Stimulated activated CD4-positive, alpha-beta T cell treated with anti-CD3 and anti-CD28 coated beads, TNF-alpha, amount 100 ng/mL, for 4 hours (primary cell): ENCODE measurements around the gene IGFN1.
A peak's percentile ranks its signal among the peaks of the same experiment; 100 is the strongest.
"Not testable (repeated sequence)": the region's sequence is repeated elsewhere in the genome, so short reads cannot be mapped to it uniquely, and the experiment has no call there.

Experiments used
- DNase-seq, 3 experiments: peaks; one replicate each; pipeline ENCODE4 v3.0.0-alpha.2; 2020; ENCODE audit warnings: low read depth in 3 of 3

Gene IGFN1

DNA sequence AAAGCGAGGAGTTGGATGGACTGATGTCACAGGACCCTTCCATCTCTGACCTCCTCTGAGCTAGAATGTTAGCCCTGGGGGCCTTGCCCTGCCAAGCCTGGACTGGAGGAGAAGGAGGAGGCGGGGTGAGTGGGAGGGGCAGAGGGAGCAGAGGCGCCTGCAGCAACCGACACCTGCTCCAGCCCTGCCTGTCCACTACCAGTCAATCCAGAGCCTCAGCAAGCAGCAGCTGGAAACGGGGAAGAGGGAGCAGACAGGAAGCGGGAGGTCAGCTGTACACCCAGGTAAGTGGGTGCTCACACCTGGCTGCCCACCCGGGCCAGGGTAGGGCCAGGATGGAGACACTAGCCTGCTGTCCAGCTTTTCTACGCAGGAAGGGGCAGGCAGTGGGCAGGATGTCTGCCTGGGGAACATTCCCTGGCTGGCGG, at the start of gene IGFN1:
Gene IGFN1, plus strand, starts transcription at position 201 of the 428 bp plus-strand sequence. CDS start 2,470 bp downstream, outside the sequence.
- no peak for DNase-seq

DNA sequence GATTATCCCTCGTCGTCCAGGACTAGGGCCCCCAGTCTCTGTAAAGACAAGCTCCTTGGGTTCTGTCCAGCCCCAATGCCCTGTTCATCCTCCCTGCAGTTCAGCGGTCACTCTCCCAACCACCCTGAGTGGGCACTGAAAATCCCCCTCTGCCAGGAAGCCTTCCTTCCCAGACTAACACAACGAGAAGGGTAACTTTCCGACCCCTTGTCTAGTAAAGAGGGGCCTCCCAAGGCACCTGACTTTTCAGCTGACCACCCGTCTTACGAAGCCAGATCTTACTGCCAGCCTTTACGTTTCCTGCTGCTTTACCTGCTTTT, 49.7 kb upstream of the IGFN1 start:
- no peak for DNase-seq

DNA sequence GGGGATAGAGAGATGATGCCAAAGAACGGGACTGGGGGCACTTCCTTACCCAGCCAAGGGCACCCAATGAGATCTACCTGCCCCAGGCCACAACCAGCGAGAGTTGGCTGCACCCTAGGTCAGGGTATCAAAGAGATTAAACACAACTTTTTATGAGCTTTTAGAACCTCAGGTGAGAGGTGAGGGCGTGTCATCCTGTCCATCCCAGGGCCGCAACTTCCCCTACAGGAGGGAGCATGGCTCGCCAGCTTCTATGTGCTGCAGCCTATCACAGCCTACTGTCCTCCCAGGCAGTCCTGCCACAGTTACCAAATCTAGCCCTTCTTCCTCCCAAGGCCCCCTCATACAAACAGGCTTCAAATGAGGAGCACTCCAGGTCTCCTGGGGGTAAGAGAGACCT, 49.2 kb upstream of the IGFN1 start:
- no peak for DNase-seq

DNA sequence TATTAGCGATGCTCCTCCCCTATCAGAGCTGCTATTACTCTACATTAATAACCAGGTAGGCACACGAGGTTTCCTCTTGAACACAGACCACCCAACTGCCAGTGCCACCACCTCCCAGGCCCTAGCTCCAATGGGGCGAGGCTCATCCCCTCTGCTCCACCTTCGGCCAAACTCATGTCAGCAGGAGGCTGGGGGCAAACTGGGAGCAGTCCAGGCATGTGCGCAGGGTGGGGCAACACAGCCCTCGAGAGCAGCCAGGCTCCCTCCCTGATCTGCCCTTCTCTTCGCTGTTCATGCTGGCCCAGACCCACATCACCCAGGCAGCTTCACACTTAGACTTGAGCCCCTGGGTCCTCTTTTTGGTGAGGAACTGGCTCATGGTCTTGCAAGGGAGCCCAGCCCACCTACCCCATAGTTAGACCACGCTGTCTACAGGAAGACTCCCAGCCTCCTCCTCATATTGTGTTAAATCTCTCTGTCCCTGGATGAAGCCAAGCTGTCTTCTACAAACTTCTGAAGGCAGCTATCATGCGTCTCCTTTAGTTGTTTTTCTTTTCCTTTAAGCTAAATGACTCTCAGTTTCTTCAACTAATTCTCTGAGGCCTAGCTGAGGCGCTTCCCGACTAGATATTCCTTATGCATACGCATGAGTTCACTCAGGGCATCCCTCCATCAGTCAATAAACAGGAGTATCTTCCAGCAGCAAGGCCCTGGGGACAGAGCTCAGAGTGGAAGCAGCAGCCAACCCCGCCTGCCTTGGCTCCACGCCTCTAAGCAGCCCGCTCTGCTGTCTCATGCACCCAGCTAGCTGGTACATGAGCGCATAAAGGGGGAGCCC, 48.4 kb upstream of the IGFN1 start:
- DNase-seq, result no peak

DNA sequence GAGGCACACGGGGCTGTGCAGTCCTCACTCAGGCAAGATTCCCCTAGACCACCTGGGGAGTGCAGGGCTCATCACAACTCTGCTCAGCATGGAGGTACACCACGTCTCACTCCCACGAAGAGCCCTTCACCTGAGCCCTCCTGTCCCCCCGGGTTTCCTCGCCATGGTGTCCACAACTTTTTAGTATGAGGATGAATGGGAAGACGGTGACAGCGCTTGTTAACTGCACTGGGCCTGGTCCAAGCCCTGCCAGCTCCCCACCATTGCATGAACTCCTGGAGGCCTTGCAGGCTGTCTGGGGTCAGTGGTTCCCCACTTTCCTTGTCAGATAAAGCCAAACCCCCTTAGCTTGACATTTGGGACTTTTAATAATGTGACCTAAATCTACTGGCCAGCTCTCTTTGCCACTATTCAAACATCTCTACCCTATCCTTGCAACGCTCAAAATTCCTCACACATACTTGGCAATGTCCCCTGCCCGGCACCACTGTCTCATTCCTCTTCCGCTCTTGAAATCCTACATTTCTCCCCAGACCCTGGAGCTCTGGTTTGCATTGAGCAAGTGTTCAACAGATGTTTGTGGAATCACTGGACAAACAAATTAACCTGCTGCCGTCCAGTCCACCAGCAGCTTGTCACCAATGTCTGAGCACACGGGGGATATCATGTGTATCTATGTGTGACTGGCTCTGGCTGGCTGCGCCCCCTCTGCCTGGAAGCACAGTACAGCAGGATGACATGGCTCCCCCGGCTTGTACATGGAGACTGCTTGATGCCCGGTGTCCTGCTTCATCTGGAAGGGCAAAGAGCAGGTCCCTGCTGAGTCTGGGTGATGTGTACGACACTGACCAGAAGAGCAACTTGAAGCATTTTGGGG, 47.5 kb upstream of the IGFN1 start:
- DNase-seq, result no peak

DNA sequence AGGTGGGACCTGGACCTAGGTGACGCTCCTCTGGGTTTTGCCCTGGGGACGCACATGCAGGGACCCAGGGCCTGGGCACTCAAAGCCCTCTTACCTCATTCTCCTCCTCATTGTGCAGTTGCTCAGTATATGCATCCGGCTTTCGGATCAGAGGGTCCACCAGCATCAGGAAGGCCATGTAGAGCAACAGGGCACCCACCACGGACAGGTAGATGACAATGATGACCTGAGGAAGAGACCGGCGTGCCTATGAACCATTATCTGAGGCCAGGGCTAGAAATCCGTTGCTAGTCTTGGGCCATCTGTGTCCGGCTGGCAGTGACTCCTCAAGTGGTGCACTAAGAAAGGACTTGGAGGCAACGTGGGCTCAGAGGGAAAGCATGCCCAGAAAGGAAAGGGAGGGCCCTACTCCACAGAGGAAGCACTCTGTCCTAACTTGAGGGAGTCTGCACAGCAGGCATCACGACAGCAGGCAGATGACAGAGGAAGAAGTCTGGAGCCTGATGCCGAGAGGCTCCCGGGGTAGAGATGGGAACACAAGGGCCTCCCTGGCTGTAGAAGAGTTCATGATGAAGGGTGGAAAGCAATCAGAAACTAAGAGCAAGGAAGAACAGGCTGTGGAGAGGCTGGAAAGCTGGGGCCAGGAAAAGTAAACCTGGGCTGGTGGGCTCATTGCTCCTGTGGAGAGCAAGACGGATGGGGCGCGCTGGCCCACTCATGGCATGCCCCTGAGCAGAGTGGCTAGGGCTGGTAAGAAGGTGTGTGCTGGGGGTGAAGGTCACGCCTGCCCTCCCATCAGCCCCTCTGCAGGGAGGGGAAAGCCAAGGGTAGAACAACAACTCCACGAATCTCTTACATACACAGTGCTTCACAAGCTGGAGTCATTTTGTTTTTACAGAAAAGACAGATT, 46.6 kb upstream of the IGFN1 start:
- no peak for DNase-seq

DNA sequence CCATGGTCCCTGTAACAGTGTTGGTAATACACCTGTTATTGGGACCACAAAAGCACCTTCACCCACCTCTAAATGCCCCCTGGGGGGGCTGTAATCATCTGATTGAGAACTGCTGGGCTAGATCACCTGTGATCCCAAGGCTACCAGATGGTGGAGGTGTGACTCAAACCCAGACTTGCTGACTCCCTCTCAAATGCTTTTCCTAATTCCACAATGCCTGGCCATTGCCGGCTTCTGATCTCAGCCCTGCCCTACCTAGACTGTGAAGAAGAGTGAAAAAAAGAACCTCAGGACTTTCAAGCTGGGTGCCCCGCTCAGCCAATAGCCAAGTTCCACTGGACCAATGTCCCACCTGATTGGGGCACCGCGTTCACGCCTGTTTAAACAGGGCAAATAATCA, 45.9 kb upstream of the IGFN1 start:
- no peak for DNase-seq

DNA sequence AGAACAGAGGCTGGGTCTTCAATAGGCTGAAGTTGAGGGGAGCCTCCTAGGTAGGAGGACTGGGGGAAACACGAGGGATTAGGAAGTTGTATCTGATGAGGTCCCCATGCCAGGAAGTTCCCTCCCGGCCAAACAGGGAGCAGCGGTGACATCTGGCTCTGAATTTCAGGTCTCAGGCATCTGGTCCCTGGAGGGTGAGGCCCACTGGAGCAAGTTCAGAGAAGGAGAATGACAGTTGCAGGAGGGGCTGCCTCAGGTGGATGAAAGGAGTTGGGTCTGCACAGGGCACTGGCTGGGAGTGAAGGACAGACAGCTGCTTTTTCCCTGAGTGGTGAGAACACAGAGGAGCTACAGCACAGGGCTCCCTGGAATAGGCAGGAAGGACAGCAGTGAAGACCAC, 45.5 kb upstream of the IGFN1 start:
- no peak for DNase-seq

DNA sequence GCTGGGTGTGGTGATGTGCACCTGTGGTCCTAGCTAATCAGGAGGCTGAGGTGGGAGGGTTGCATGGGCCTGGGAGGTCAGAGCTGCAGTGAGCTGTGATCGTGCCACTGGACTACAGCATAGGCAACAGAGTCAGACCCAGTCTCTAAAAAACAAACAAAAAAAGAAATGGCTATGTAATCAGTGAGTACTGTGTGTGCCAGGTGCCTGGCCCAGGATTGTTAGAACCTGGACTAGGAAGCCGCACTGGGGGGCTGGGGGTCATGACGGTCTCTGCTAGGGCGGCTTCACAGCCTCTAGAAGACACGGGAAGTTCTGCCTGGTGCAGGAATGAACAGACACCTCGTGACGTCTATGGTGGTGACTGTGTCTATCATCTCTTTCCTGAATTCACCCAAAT, 44.8 kb upstream of the IGFN1 start:
- DNase-seq, result no peak

DNA sequence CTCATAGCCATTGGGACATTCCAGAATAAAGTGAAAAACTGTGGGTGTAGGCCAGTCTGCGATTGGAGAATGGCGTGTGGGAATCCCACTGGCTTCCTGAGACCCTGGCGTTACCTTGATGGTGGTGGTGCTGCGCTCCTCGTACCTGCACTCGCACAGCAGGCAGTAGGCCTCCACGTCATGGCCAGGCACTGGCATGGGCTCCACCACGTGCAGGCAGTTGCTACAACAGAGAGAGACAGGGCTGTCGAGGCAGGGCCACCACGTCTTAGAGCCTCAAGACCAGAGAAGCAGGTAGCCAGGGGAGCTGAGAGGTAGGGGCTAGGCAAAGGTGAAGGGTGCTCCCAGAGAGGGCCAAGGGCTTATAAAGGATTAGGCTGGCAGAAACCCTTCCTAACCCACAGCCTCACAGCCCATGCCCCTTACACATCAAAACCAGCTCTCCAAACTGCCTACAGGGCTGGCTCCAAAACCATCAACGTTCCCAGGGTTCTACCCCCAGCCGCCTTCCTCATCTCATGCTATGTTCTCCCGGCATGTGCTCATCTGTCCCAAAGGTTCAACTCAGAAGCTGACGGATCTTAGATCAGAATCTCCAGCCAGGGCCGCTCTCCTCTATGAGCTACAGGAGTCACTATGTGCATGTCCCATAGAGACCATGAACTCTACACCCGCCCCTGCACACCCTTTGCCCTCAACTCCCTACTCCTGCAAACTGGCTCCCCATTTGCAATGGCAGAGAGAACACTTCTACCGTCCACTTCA, 43.8 kb upstream of the IGFN1 start:
- no peak for DNase-seq

DNA sequence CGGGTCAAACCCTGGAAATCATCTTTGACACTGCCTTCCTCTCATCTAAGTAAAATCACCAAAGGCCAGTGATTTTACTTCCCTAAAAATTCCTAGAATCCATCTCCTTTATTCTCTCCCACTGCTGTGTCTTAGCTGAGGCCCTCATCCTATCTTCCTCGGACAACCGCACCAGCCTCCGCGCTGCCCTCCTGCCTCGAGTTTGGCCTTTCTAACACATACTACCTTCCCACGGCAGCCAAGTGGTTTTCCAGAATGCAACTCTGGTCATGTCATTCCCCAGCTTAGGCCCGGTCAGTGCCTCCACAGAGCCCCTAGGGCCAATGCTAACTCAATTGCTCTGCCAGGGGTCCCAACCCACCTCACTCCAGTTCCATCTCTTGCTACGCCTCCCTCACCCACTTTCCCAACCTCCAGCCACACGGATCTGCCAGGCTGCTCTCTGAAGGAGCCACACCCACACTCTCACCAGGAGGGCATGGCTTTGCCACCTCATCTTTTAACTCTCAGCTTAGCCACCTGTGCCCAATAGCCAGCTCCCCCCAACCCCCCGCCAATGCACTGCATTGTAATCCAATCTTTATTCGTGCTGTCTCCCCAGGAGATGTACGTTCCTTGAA, 43.1 kb upstream of the IGFN1 start:
- no peak for DNase-seq

DNA sequence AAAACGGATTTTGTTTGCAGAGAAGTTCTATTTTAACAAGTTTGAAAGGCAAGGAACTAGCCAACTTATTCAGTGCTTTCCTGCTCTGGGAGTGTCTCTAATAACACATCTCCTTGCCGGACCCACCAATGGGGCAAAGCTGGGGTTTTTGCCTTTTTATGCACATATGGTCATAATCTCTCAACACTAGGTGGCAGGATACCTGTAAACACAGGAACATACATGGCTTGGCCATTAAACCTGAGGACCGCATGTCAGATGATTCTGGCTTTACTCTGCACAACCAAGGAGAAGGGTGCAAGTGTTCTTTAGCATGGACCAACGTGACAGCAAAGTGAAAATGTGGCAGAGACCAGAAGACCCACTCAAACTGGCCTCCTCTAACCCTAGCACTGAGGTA, 41.2 kb upstream of the IGFN1 start:
- no peak for DNase-seq

DNA sequence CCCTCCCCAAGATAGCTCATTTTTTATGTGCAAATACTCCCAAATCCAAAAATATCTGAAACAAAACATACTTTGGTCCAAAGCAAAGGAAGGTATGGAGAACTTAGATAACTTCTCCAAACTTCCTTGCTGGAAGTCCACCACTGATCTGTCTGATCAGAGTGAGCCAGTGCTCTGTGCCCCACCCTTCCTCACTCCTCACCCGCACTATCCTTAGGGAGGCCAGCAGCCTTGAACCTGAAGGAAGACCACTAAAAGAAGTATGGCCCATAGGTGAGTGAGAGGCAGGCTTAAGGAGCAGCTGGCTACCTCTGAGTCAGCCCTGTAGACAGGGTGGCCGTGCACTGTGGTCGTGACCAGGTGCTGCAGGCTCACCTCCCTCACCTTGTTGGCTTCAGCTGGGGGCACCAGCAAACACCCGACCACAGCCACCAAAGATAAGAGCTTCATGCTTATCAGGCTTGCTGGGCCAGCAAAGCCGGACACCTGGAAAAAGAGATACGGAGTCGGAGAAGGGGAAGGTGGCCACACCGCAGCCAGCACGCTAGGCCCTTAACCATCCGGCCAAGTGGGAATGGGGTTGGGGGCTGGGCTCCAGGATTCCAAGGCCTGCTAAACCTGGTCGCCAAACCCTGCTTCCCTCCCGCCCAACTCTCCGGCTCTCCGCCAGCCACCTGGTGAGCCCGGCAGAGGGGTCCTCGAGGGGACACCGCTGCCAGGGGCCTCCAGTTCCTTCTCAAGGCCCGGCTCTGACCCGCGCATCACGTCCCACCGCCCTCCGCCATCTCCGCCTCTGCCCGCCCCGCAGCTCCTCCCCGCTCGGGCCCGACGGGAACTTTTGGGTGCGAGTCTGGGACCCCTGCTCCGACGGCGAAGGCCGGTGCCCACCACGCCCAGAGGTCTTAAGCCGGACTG, 36.9 kb upstream of the IGFN1 start:
- DNase-seq, result no peak

DNA sequence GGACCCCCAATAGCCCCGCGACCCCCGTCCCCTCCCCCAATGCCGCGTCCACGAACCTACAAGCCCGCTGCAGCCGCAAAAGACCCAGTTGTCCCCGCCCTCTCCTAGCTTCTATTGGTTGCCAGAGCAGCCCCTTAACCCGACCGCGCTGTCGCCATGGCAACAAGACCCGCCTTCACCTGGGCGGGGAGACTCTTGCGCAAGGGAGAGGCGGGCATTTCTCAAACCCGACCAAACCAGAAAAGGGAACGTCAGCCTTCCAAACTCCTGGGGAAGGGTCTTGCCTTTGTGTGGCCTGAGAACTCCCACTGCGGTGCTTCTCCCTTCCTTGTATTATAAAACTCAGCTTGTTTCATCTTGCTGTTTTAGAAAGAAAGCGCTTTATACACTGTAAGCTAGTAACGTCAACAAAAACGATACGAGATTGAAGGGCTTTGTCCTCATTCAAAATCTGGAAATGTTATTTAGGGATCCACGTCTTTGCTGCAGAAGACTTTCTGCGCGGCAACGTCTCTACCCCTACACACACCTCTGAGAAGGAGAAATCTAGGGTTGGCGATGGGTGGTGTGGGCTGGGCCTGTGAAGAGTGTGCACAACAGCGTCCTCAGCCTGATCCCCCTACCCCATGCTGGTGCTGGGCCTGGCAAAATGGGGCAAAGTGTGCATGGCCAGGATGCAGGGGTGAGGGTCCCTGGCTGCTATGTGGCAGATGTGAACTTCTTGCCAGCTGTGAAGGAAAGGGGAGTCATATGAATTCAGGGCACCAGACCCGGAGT, 36.0 kb upstream of the IGFN1 start, which contains the start of gene TMEM9:
Gene TMEM9, minus strand, starts transcription at position 86 of the 777 bp plus-strand sequence. CDS start 551 bp downstream, outside the sequence.
- DNase-seq, result peak; percentile 97 to 98 (median 97)

DNA sequence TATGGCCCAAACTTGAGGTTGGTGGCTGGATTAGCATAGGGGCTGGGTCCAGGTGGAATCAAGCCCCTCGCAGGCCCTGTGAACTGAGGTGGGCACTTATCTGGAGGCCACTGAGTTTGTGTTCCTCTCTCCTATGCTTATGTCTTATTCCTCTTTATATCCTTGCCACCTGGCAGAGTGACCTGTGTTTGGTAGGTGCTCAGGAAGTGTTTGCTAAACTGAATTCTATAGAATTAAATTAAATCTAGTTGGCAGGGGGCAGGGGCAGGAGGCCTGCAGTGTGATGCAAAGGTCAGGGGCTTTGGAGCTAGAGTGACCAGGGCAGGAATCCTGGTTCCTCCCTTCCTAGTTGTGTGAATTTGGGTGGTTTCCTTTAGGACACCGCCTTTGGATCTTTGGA, 35.3 kb upstream of the IGFN1 start:
- DNase-seq, result no peak

DNA sequence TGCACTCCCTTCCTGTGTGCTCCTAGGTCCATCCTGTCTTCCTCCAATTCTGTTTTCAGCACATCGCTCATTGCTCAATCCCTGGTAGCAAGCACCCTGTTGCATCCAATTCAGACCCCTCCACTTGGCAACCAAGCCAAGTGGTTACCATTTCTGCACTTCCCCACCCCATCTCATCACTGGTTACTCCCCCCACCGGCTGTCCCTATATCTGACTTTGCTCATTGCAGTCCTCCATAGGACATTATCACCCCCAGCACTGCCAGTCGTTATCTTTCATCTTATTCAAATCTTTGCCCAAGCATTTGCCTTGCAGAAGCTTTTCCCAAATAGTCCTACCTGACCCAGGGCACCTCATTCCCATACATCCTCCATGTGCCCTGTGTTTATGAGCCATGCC, 34.3 kb upstream of the IGFN1 start:
- DNase-seq, result no peak

DNA sequence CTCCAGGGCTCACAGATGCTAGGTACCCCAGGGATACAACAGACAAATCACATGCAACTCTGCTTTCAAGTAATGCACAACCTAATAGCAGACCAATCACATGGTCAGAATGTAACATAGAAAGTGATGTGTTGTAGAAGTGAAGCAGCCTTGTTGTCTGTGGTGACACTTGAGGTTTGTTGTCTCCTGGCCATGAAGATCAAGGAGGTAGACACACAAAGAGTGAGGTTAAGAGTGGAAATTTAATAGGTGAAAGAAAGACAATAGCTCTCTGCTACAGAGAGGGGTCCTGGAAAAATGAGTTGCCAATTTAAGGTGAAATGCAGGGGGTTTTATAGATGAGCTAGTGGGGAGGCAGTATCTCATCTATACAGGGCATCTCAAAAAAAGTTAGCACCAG, 33.8 kb upstream of the IGFN1 start:
- no peak for DNase-seq

DNA sequence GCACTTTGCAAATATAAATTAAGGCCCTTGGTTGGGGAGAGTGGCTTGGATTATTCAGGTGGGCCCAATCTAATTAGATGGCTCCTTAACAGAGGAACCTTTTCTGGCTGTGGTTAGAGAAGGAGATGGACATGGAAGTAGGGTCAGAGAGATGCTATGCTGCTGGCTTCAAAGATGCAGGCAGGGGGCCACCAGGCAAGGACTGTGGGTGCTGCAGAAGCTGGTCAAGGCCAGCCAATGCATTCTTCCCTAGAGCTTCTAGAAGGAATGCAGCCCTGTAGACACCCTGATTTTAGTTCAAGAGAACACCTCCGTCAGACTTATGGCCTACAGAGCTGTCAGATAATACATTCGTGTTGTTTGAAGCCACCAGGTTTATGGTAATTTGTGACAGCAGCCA, 32.7 kb upstream of the IGFN1 start:
- no peak for DNase-seq

DNA sequence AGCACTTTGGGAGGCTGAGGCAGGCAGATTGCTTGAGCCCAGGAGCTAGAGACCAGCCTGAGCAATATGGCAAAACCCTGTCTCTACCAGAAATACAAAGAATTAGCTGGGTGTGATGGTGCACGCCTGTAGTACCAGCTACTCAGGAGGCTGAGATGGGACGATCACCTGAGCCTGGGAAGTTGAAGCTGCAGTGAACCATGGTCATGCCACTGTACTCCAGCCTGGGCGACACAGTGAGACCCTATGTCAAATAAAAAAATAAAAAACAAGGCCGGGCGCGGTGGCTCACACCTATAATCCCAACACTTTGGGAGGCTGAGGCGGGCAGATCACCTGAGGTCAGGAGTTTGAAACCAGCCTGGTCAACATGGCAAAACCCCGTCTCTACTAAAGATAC, 27.6 kb upstream of the IGFN1 start:
- not testable (repeated sequence) for DNase-seq
